ENCODE data around the gene RHOF.

The RHOF gene

DNA sequence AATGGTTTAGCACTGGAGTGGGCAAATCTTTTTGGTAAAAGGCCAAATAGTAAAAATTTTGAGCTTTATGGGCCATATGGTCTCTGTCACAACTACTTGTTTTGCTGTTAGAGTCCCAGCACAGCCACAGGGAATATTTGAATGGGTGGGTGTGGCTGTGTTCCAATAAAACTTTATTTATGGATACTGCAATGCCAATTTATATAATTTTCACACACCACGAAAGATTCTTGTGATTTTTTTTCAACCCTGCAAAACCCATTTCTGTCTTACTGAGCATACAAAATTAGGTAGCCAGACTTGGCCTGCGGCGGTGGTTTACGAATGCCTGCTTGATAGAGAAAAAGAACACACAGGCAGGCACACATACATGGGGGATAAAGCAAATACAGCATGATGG lies 52.6 kb downstream of the RHOF start:
- DNase-seq: no peak

DNA sequence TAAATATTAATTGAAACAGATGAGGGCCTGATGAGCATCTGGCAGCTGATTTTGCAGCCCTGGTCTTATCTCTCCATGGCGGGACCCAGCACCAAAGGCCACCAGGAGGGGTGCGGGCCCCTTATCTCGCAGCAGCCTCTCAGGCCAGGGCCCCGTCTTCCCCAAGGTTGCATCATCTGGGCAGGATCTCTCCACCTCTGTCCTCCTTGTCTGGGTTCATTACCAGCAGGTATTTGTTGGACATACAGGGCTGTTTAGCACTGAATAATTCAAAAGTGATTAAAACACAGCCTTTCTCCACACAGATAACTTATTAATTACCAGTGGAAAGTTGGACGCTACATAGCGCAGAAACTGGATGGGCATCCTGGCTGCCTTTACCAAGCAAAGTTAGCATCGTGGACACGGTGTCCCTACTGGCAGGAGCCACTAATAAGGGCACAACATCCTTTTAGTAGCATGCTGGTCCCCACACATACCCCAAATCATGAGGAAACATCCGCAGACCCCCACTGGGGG lies 55.1 kb downstream of the RHOF start:
- no peak for DNase-seq

GRCh38 chr12:121733849-121734248 lies 59.6 kb downstream of the RHOF start:
- DNase-seq: no peak

- DNase-seq: no peak
These were observed 62.0 kb downstream of the RHOF start for GRCh38 chr12:121731473-121731872.

DNA sequence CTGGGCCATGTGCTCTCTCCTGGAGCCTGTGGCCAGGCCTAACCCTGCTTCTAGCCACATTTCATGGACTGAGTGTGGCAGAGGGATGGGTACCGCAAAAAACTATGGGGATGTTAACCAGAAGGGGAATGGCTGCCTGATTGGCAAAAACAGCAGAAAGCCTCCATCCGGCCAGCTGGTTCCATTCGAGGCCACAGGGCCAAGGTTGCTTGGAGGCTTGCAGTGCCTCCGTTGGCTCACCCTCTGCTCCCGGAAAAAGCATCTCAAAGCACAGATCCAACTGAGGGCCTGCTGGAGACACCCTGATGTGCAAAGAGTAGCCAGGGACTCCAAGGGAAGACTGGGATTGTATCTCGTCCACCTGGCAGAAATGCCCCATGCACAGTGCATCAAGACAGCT lies 64.5 kb downstream of the RHOF start:
- no peak for DNase-seq
